Stimulated activated CD4-positive, alpha-beta T cell treated with anti-CD3 and anti-CD28 coated beads, Interleukin-2, amount 100 ng/mL, for 24 hours (primary cell): ENCODE data around the gene RSRC1.
"Not testable (repeated sequence)": the region's sequence is repeated elsewhere in the genome, so short reads cannot be mapped to it uniquely, and the experiment has no call there.

Experiments used
- DNase-seq, 2 donors: peaks; one replicate each; pipeline ENCODE4 v3.0.0-alpha.2; 2020

RSRC1 gene

GRCh38 chr3:158134363-158134762 lies 24.5 kb downstream of the RSRC1 start:
- no peak for DNase-seq

GRCh38 chr3:158140396-158140795 lies 30.5 kb downstream of the RSRC1 start:
- no peak for DNase-seq

- no peak for DNase-seq
These were observed 38.3 kb downstream of the RSRC1 start for GRCh38 chr3:158148218-158148617.

GRCh38 chr3:158152186-158152585 lies 42.3 kb downstream of the RSRC1 start:
- no peak for DNase-seq

GRCh38 chr3:158158969-158159368 lies 49.1 kb downstream of the RSRC1 start:
- DNase-seq: no peak

- no peak for DNase-seq
These were observed 49.8 kb downstream of the RSRC1 start for GRCh38 chr3:158159714-158160113.

GRCh38 chr3:158160958-158161357 lies 51.1 kb downstream of the RSRC1 start:
- no peak for DNase-seq

- DNase-seq: no peak
These were observed 55.3 kb downstream of the RSRC1 start for GRCh38 chr3:158165141-158165655.

GRCh38 chr3:158165730-158166129 lies 55.8 kb downstream of the RSRC1 start:
- DNase-seq: no peak

GRCh38 chr3:158166223-158166622 lies 56.3 kb downstream of the RSRC1 start:
- no peak for DNase-seq

- no peak for DNase-seq
These were observed 58.1 kb downstream of the RSRC1 start for GRCh38 chr3:158167737-158168557.

GRCh38 chr3:158169091-158169491 lies 59.2 kb downstream of the RSRC1 start:
- DNase-seq: no peak

GRCh38 chr3:158181096-158181495 lies 71.2 kb downstream of the RSRC1 start:
- no peak for DNase-seq

- no peak for DNase-seq
These were observed 75.8 kb downstream of the RSRC1 start for GRCh38 chr3:158185711-158186110.

- DNase-seq: no peak
These were observed 91.1 kb downstream of the RSRC1 start for GRCh38 chr3:158200955-158201354.

GRCh38 chr3:158205324-158205723 lies 95.4 kb downstream of the RSRC1 start:
- no peak for DNase-seq

- no peak for DNase-seq
These were observed 96.1 kb downstream of the RSRC1 start for GRCh38 chr3:158205994-158206393.

GRCh38 chr3:158210067-158210466 lies 100.2 kb downstream of the RSRC1 start:
- no peak for DNase-seq

GRCh38 chr3:158213461-158213860 lies 103.6 kb downstream of the RSRC1 start:
- DNase-seq: no peak

- DNase-seq: no peak
These were observed 108.1 kb downstream of the RSRC1 start for GRCh38 chr3:158217992-158218391.

- no peak for DNase-seq
These were observed 110.7 kb downstream of the RSRC1 start for GRCh38 chr3:158220575-158220974.

GRCh38 chr3:158221426-158221825 lies 111.5 kb downstream of the RSRC1 start:
- no peak for DNase-seq

GRCh38 chr3:158226429-158226828 lies 116.5 kb downstream of the RSRC1 start:
- no peak for DNase-seq

GRCh38 chr3:158228942-158229341 lies 119.1 kb downstream of the RSRC1 start:
- DNase-seq: not testable (repeated sequence)

- no peak for DNase-seq
These were observed 123.9 kb downstream of the RSRC1 start for GRCh38 chr3:158233791-158234190.
